CD4-positive, alpha-beta T cell (primary cell): ENCODE data around the gene BCL2L1. TPM values are rescaled to one million over a fixed set of nuclear protein-coding genes. Genes with fewer than 3 reads are reported as not detected.

Experiments used
- ATAC-seq: fragments of 200-7000 bp; cut with Tn5 transposase; one replicate; pipeline ENCODE4 v1.10.0; 2022; ENCODE audit warnings: mild to moderate bottlenecking; ENCODE audit not compliant: poor library complexity
- CTCF ChIA-PET: fragments of 350-600 bp; sonication (Branson Sonifier 250); formaldehyde crosslinking; loops from one replicate; lab custom pipeline; 2021; ENCODE audit warnings: antibody characterized with exemption, inconsistent platforms; lab: Charles Lee
- POLR2A ChIA-PET: fragments of 350-600 bp; sonication (Branson Sonifier 250); formaldehyde crosslinking; loops from one replicate; lab custom pipeline; 2021; ENCODE audit warnings: antibody characterized with exemption, inconsistent platforms; lab: Charles Lee
- DNase-seq, 14 experiments: peaks; one replicate each; pipeline ENCODE4 v3.0.0-alpha.2; 2013 to 2020; ENCODE audit warnings: mixed read lengths in 2 of 14
- H3K27ac ChIP-seq, 2 donors: one replicate each; pipeline versions ENCODE4 v1.5.1 to v1.7.0; 2013; ENCODE audit warnings: low read length in 2 of 2, low read depth in 1 of 2, mild to moderate bottlenecking in 1 of 2
- H3K27me3 ChIP-seq, 2 experiments: 1 replicate in 1 of 2; 2 replicates in 1 of 2; pipeline versions ENCODE4 v1.6.1 to v1.7.0; 2013; ENCODE audit warnings: low read length in 2 of 2, control low read depth in 1 of 2, mild to moderate bottlenecking in 1 of 2, moderate library complexity in 1 of 2; ENCODE audit not compliant: insufficient read depth in 2 of 2, control insufficient read depth in 1 of 2
- H3K36me3 ChIP-seq: one replicate; pipeline ENCODE4 v1.6.1; 2013; ENCODE audit warnings: low read length, control low read depth; ENCODE audit not compliant: insufficient read depth
- H3K4me1 ChIP-seq: one replicate; pipeline ENCODE4 v1.6.1; 2013; ENCODE audit warnings: low read length, control low read depth; ENCODE audit not compliant: insufficient read depth
- H3K4me3 ChIP-seq: one replicate; pipeline ENCODE4 v1.5.1; 2013; ENCODE audit warnings: mild to moderate bottlenecking, low read length, moderate library complexity
- H3K9me3 ChIP-seq, 2 experiments: 1 replicate in 1 of 2; 2 replicates in 1 of 2; pipeline versions ENCODE4 v1.6.1 to v1.7.0; 2013; ENCODE audit warnings: low read length in 2 of 2, mild to moderate bottlenecking in 2 of 2, control low read depth in 1 of 2, moderate library complexity in 1 of 2; ENCODE audit not compliant: control insufficient read depth in 1 of 2, insufficient read depth in 1 of 2
- H3K27ac Mint-ChIP-seq: one replicate; pipeline ENCODE4 v1.8.0; 2020; ENCODE audit warnings: mixed read lengths
- H3K27me3 Mint-ChIP-seq: one replicate; pipeline ENCODE4 v1.8.0; 2021; ENCODE audit warnings: mixed read lengths
- H3K36me3 Mint-ChIP-seq: one replicate; pipeline ENCODE4 v1.8.0; 2021; ENCODE audit warnings: low read depth, mixed read lengths
- H3K4me1 Mint-ChIP-seq: one replicate; pipeline ENCODE4 v1.8.0; 2021; ENCODE audit warnings: low read depth, mixed read lengths
- H3K4me3 Mint-ChIP-seq: one replicate; pipeline ENCODE4 v1.8.0; 2020; ENCODE audit warnings: mild to moderate bottlenecking, mixed read lengths
- H3K9me3 Mint-ChIP-seq: one replicate; pipeline ENCODE4 v1.8.0; 2020; ENCODE audit warnings: mixed read lengths
- intact Hi-C, 2 experiments: fragments of 100-400 bp; cut with DNase I in 1 of 2; cut with micrococcal nuclease in 1 of 2; formaldehyde crosslinking; loops; one replicate each; pipeline versions ENCODE4 v1.15.1 to v1.9.0; 2023 to 2025; cut with DNase I, micrococcal nuclease
- total RNA-seq, 174 experiments: library from RNA in 2 of 174; stranded (reverse) in 2 of 174; gene quantifications; one replicate each; pipeline ENCODE4 v1.2.3 and lab custom pipeline; 2021 to 2026
- TF ChIP-seq, protein P1 (sequence below): fragments of 200-600 bp; IDR thresholded peaks from one replicate; pipeline ENCODE4 v1.8.0; 2022; ENCODE audit warnings: antibody characterized with exemption, mild to moderate bottlenecking

BCL2L1 gene
- total RNA-seq, 2 experiments from 2014 or later = 11.8 to 11.9 TPM

DNA sequence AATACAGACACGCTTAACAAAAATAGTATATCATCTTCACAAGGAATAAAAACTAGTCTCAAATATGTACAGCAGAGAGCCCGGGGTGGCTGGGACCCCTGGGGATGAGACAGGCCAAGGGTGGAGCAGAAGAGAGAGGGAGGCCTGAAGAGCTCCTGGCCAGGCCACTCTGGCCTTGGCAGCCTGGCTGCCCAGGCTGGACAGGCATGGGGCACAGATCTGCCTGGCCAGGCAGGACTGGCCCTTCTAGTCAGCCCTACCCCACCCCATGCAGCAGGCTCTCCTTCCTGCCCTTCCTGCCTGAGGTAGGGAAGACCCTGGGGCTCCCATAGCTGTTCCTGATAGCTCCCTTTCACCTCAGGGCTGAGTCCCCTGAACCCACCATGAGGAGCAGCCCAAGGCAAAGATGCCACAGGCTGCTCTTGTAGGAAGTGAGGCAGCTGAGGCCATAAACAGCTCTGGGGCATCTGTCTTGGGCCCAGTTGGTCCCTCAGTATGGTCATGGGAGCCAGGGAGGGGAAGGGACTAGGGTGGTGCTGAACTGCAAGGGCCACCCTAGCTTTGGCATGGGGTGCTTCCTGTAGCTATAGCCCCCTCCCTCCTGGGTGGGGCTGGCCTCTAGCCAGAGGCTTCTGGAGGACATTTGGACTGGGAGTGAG, 57.8 kb downstream of the BCL2L1 start:
- H3K27me3 ChIP-seq = no peaks in the 10 kb centered on the region
- H3K27me3 Mint-ChIP-seq = no peaks in the 10 kb centered on the region
- no peaks in the 10 kb centered on the region for H3K9me3 ChIP-seq
- TF ChIP-seq, protein P1, sequence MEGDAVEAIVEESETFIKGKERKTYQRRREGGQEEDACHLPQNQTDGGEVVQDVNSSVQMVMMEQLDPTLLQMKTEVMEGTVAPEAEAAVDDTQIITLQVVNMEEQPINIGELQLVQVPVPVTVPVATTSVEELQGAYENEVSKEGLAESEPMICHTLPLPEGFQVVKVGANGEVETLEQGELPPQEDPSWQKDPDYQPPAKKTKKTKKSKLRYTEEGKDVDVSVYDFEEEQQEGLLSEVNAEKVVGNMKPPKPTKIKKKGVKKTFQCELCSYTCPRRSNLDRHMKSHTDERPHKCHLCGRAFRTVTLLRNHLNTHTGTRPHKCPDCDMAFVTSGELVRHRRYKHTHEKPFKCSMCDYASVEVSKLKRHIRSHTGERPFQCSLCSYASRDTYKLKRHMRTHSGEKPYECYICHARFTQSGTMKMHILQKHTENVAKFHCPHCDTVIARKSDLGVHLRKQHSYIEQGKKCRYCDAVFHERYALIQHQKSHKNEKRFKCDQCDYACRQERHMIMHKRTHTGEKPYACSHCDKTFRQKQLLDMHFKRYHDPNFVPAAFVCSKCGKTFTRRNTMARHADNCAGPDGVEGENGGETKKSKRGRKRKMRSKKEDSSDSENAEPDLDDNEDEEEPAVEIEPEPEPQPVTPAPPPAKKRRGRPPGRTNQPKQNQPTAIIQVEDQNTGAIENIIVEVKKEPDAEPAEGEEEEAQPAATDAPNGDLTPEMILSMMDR = no peak
- H3K4me3 Mint-ChIP-seq = no peak overlapping the region
- ChIA-PET CTCF (interaction anchor here (7.3 kb wide), 1 partner anchor 57 kb away, joined by 197 read pairs; the partner anchor contains the start of gene BCL2L1), POLR2A (interaction anchor here (1.1 to 1.8 kb wide), 2 partner anchors 53 to 59 kb away, joined by 4 to 5 read pairs; no protein-coding TSS in a partner anchor)
- H3K36me3 Mint-ChIP-seq = peaks cover 16% of the 10 kb centered on the region
- H3K27ac Mint-ChIP-seq = no peak overlapping the region
- intact Hi-C loops = no loop called here
- peaks cover 38% of the 10 kb centered on the region for H3K4me1 Mint-ChIP-seq
- peak overlapping the region in 1 of 2 donors; percentile 2 for H3K27ac ChIP-seq
- no peaks in the 10 kb centered on the region for H3K9me3 Mint-ChIP-seq
- H3K36me3 ChIP-seq = peaks cover 23% of the 10 kb centered on the region
- no peak for DNase-seq
- no peak for ATAC-seq
- no peak overlapping the region for H3K4me3 ChIP-seq
- peaks cover 41% of the 10 kb centered on the region for H3K4me1 ChIP-seq

DNA sequence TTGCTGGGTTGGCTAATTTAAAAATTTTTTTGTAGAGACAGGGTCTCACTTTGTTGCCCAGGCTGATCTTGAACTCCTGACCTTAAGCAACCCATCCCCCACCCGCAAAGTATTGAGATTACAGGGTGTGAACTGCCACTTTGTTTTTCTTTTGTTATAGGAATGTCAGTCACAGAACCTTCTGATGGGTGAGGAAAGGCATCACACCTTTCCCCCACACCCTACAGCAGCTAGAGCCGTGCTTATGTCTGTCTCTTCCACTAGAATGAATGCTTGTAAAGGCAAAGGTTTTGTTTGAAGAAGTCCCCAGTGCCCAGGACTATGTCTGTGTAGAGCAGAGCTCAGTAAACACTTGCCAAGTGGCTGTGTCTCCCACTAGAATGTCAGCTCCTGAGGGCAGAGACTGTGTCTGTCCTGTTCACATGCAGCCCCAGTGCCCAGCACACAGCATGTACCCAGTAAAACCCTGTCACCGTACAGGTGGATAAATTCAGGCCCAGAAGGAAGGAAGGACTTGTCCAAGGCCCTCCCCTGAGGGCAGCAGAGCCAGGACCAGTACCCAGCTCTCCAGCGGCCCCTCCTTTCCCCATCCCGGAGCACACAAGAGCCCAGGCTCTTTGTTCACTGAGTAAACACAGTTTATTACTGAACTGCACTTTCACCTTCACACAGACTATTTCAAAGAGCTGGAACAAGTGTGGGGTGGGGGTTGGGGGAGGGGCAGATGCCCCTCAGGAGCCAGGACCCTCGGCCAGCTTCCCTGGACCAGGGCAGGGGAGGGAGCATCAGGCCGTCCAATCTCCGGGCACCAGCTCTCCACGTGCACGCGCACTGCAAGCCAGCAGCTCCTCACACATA, 58.6 kb downstream of the BCL2L1 start:
- H3K4me1 ChIP-seq = peaks cover 41% of the 10 kb centered on the region
- H3K4me1 Mint-ChIP-seq = peaks cover 35% of the 10 kb centered on the region
- H3K4me3 Mint-ChIP-seq = no peak overlapping the region

DNA sequence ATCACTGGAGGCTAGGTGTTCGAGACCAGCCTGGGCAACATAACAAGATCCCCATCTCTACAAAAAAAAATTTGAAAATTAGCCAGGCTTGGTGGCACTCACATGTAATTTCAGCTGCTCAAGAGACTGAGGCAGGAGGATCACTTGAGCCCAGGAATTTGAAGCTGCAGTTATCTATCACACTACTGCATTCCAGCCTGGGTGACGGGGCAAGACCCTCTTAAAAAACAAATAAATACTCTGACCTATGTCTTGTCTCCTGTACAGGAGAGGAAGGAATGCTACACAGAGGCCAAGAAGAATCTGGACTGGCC, 59.2 kb downstream of the BCL2L1 start:
- H3K4me3 Mint-ChIP-seq = no peak overlapping the region
- peaks cover 38% of the 10 kb centered on the region for H3K4me1 ChIP-seq
- H3K36me3 Mint-ChIP-seq = peaks cover 16% of the 10 kb centered on the region
- H3K27ac ChIP-seq = no peak overlapping the region
- intact Hi-C loops = no loop called here
- no peaks in the 10 kb centered on the region for H3K27me3 ChIP-seq
- ChIA-PET CTCF (interaction anchor here (7.3 kb wide), 1 partner anchor 59 kb away, joined by 197 read pairs; the partner anchor contains the start of gene BCL2L1), POLR2A (interaction anchor here (4.9 kb wide), 1 partner anchor 60 kb away, joined by 114 read pairs; the partner anchor contains the start of gene BCL2L1)
- peaks cover 20% of the 10 kb centered on the region for H3K36me3 ChIP-seq
- TF ChIP-seq, protein P1 = no peak
- no peaks in the 10 kb centered on the region for H3K9me3 ChIP-seq
- DNase-seq = no peak
- H3K27ac Mint-ChIP-seq = peak overlapping the region; percentile 10
- H3K9me3 Mint-ChIP-seq = no peaks in the 10 kb centered on the region
- H3K27me3 Mint-ChIP-seq = no peaks in the 10 kb centered on the region
- H3K4me1 Mint-ChIP-seq = peaks cover 35% of the 10 kb centered on the region
- H3K4me3 ChIP-seq = no peak overlapping the region
- ATAC-seq = no peak

More for the DNA sequence above, 58.6 kb downstream of the BCL2L1 start:
- Mint-ChIP-seq H3K27me3 (no peaks in the 10 kb centered on the region), H3K36me3 (peaks cover 16% of the 10 kb centered on the region), H3K27ac (peak overlapping the region; percentile 10), H3K9me3 (no peaks in the 10 kb centered on the region)
- Histone ChIP-seq H3K9me3 (no peaks in the 10 kb centered on the region), H3K4me3 (no peak overlapping the region), H3K36me3 (peaks cover 20% of the 10 kb centered on the region), H3K27me3 (no peaks in the 10 kb centered on the region), H3K27ac (peak overlapping the region; percentile 2 to 41)
- DNase-seq (no peak), ATAC-seq (no peak)
- ChIA-PET CTCF (interaction anchor here (7.3 kb wide), 1 partner anchor 58 kb away, joined by 197 read pairs; the partner anchor contains the start of gene BCL2L1), POLR2A (interaction anchor here (1.8 to 4.9 kb wide), 2 partner anchors 59 to 60 kb away, joined by 5 to 114 read pairs; partner anchors contain the start of gene BCL2L1)
- intact Hi-C loops = no loop called here
- TF ChIP-seq, protein P1 = no peak
